ENCODE measurements around the gene MYH11.

GRCh38 chr16:15769239-15769638 lies 87.6 kb downstream of the MYH11 start:
- TF ChIP-seq CTCF (IDR thresholded peaks at IDR 0.05) (no peak), ZFX (IDR thresholded peaks at IDR 0.05; ENCODE audit: borderline replicate concordance) (no peak)
